HG03039 (cell line): ENCODE measurements around the gene SLC49A4.

Source experiments
- ATAC-seq: cut with Tn5 transposase; IDR thresholded peaks from one replicate; pipeline ENCODE4 v1.9.1; 2021; ENCODE audit warnings: mild to moderate bottlenecking, moderate library complexity; ENCODE audit not compliant: unreplicated experiment

The SLC49A4 gene

GRCh38 chr3:122928396-122929187, 133.7 kb downstream of the SLC49A4 start:
- no peak for ATAC-seq

GRCh38 chr3:122929188-122930062, 134.6 kb downstream of the SLC49A4 start:
- no peak for ATAC-seq

GRCh38 chr3:122930063-122930997, 135.5 kb downstream of the SLC49A4 start:
- no peak for ATAC-seq
